CD4-positive, alpha-beta T cell treated with Interleukin-12 subunit alpha and Interleukin-12 subunit beta, for 1 hour (primary cell): ENCODE measurements around the gene ABCF2.

Source experiments
- DNase-seq: peaks from one replicate; pipeline ENCODE4 v3.0.0-alpha.2; 2020

ABCF2 gene

DNA sequence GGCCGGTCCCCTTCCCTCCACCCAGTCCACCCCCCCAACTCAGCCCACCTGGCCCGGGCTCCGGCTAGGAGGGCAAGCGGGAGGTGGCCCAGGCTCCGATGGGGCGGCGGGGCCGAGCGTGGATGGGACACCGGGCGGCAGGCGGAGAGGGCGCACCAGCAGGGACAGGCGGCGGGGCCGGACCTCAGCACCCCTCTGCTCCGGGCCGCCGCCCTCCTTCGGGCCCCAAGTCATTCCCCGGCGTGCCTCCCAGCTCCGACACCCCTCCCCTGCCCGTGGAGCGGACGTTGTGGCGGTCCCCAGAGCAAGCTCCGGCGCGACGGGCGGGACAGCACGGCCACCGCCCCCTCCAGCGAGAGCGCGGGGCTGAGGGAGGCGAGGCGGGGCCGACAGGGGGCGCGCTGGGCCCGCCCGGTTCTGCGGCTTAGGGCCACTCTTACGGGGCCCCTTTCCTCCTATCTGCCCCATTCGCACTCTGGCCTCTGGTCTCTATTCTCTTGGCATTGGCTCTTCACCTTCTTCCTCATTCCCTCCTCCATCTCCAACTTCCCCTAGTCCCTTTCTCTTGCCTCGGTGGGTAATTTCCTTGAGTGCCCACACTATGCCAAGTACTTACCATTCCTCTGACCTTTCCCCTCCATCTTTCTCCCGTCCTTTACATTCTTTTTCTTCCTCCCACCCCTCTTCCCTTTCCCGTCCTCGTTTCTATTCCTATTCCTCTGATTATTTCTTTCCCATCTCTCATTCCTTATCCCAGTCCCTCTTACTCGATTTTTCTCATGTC is 58.8 kb downstream of the ABCF2 start:
- DNase-seq = peak; percentile 68

DNA sequence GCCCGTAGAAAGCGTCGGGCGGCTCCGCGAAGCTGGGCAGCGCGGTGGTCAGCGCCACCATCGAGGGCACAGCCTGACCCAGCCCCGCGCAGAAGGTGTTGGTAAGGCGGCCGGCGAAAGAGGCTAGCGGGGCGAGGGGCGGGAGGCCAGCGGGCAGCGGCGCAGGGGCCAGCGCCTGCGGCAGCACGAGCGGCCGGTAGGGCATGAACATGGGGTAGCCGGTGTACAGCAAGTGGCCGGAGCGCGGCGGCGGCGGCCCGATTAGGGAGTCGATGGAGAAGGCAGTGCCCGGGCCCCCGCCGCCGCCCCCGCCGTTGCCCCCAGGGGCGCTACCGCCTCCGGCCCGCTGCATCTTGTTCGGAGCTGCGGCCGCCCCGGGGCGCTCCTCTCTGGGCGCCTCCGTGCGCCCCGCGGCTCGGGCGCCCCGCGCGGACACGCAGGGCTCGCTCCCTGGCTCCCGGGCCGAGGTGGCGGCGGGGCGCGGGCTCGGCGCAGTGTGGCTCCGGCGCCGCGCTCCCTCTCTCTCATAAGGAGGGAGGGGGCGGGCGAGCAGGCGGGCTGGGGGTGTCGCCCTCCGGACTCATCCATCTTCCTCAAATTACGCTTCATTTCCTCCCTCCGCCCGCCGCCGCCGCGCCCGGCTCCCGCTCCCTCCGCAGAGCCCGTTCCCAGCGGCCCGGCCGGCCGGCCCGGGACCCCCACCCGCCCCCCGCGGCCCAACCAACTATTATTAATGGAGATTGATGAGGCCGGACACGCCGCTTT is 59.6 kb downstream of the ABCF2 start, which contains the start of gene GBX1:
GBX1 (minus strand) TSS at position 498 of the 765 bp plus-strand sequence; CDS start at position 352, 146 bp downstream.
- DNase-seq = peak; percentile 20

DNA sequence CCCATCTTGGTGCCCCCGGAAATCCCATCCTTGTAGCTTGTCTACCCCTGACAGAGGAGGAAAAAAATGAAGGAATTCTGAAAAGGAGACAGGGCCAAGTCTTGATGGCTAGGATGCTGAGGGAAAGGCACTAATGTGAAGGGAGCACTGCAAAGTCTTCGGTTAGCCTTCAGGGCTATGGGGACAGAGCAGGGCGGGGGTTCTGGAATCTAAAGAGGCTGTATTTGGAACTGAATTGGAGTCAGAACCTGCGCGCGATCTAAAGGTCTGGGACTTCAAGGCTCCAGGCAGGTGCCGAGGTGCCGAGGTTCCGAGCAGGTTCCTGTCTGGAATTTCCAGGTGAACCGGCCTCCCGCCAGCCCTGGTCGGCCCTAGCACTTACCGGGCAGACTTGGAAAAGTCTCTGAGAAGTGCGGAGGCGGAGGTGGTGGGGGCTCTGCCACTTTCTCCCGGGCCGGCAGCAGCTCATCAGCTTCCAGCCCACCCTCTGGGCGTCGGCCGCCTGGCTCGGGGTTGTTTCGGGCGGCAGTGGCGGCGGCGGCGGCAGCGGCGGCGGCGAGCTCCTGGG is 60.3 kb downstream of the ABCF2 start:
- no peak for DNase-seq
